ENCODE data around the gene UBALD2.
A peak's percentile ranks its signal among the peaks of the same experiment; 100 is the strongest.
"Not testable (repeated sequence)": the region's sequence is repeated elsewhere in the genome, so short reads cannot be mapped to it uniquely, and the experiment has no call there.

UBALD2 gene

DNA sequence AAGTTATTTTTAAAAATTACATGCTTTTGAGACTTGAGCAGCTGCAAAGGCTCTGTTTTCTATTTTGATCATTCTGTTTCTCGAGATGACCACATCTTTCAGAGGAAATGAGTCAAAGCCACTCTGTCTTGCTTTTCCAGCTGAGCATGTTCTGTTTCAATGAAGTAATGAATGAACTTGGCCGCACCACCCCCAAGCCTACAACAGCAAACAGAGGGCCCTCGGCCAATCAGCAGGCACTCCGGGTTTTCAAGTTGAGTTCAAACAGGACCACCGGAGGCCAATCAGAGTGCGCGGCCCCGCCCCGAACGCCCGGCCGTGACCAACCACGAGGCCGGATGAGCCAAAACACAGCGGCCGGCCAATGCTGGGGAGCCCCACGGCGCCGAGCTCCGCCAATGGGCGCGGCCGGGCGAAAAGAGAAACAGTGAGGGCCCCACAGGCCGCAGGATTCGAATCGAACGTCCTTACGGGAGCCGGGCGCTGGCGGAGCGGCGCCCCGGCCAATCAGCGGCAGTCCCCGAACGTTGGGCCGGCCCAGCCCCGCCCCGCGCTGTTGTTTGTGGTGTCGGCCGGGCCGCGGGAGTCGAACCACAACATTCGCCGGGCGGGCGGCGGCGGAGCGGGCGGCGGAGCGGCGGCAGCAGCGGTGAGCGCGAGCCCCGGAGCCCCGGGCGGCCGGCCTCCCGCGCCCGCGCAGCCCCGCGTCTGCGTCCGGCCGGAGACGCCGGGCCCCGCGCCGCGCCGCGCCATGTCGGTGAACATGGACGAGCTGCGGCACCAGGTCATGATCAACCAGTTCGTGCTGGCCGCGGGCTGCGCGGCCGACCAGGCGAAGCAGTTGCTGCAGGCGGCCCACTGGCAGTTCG is at the start of gene UBALD2:
UBALD2 (plus strand) TSS at position 594 of the 869 bp plus-strand sequence; CDS start at position 752, 158 bp downstream.
- ATAC-seq: peak; percentile 87
- peak; percentile 99 for DNase-seq

DNA sequence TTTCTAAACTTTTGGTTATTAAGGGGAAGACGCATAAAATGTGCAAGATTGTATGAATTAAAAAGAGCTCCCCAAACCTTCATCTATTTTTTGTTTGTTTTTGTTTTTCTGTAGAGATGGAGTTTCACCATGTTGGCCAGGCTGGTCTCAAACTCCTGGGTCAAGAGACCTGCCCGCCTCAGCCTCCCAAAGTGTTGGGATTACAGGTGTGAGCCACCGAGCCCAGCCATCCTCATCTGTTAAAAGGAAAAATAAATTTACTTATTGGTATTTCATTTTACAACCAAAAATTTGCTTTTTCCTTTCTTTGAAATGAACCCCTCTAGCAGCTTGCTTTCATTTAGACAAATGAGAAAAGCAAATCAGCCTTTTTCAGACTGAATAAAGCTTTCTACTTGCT is 48.1 kb upstream of the UBALD2 start:
- DNase-seq (no peak), ATAC-seq (no peak)

GRCh38 chr17:76219670-76220383 is 45.3 kb upstream of the UBALD2 start:
- DNase-seq: no peak
- no peak for ATAC-seq

- ATAC-seq (no peak), DNase-seq (no peak)
These were observed 41.3 kb upstream of the UBALD2 start for GRCh38 chr17:76223802-76224201.

GRCh38 chr17:76225373-76226086 is 39.6 kb upstream of the UBALD2 start:
- not testable (repeated sequence) for ATAC-seq

DNA sequence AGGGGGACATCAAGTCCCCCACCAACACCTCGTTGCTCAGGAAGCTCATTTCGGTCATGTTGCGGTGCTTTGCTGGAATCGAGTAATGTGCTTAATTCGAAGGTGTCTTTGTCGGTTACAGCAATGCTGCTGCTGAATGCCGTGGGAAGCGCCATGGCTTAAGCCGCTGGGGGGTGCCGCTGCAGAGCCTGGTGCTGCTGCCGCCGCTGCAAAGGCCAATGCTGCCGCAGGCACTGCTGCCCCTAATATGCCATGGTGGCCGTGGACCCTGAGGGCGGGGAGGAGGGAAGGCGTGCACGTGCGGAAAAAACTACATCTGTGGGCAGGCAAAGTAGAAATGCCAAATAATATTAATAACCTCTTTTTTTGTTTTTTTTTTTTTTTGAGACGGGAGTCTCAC is 38.4 kb upstream of the UBALD2 start:
- DNase-seq, ATAC-seq: not testable (repeated sequence)

More at GRCh38 chr17:76225373-76226086, 39.6 kb upstream of the UBALD2 start:
- not testable (repeated sequence) for DNase-seq

DNA sequence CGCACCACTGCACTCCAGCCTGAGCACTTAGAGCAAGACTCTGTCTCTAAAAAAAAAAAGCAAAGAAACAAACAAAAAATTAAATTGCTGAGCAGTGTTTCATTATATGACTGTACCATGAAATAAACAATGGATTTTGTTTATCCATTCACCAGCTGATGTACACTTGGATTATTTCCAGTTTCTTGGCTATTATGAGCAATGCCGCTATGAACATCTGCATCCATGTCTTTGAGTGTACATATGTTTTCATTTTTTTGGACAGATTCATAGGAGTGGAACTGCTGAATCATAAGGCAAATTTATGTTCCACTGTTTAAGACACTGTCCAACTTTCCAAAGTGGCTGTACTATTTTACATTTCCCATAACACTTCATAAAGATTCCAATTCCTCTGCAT is 32.8 kb upstream of the UBALD2 start:
- ATAC-seq (no peak), DNase-seq (no peak)

GRCh38 chr17:76233588-76234353 is 31.4 kb upstream of the UBALD2 start:
- DNase-seq (no peak), ATAC-seq (no peak)

- ATAC-seq (no peak), DNase-seq (no peak)
These were observed 30.8 kb upstream of the UBALD2 start for GRCh38 chr17:76234354-76234679.

DNA sequence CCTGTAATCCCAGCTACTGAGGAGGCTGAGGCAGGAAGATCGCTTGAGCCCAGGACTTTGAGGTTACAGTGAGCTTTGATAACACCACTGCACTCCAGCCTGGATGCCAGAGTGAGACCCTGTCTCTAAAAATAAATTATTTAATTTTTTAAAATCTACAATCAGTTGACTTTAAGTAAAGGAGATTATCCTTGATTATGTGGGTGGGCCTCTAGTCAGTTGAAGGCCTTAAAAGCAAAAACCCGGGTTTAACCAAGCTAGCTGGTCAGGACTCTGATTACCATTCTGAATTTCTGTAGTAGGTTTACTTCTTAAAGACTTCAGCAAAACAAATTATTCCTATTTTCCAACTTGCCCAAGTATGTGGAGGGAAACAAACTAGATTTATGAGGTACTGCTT is 29.3 kb upstream of the UBALD2 start:
- DNase-seq (no peak), ATAC-seq (no peak)

- ATAC-seq: no peak
- DNase-seq: no peak
These were observed 28.5 kb upstream of the UBALD2 start for GRCh38 chr17:76236603-76237002.

GRCh38 chr17:76237859-76238313 is 27.3 kb upstream of the UBALD2 start:
- ATAC-seq: no peak

DNA sequence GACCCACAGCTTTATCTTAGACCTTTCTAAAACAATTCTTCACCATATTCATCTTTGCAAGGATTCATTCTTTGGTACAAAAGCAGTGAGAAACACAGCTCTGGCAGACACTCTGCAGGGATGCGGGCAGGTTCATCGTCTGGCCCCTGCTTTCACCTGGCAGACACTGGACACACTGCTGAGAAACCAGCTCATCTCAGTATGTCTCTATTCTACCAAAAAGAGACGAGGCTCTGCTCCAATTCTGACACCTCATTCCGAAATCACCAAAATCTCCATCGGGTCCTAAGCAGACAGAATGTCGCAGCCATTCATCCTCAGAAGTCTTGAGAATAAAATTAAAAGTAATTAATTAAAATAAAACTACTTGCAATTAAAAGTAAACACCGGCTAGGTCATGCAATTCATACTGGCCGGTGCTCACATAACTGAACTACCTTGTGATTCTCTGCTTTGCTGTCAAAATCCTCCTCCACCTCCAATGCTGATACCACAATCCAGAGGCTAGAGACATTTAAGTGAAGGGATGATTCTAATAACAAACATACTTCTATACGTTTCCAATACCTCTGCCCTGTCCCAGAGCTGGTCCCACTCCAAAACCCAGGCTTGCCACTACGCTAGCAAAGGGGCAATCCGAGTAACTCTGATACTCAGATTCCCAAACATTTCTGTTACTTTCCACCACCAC is 26.2 kb upstream of the UBALD2 start:
- DNase-seq: no peak
- no peak for ATAC-seq

More at GRCh38 chr17:76237859-76238313, 27.3 kb upstream of the UBALD2 start:
- no peak for DNase-seq

DNA sequence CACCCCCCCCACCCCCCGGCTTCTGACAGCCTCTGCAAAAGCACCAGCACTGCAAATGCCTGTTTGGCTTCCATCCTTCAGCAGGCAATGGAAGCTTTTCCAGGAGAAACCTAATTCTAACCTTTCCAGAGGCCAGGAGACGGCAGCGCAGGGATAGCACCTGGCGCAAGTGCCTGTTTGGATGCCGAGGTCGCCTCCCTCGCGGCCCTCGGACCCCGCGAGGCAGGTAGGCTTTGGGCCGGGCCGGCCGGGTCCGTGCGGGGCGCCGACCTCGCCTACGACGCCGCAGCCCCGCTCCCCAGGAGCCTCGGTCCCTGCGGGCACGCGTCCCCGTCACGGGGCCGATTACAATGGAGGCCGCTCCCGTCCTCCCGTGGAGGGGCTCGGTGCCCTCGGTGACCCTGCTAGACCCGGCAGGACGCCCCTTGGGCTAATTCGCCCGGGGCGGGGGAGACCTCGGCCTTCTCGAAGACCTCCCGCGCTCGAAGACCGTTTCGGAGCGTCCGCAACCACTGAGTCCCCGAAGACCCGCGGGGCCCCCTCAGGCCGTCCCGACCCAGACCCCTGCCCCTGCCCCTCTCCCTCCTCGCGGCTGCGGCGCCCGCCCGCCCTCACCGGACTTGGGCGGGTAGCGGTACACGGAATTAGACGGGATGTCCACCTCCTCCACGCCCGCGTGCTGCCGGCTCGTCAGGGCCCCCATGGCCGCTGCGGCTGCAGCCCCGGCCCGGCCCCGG is 25.4 kb upstream of the UBALD2 start:
- ATAC-seq: no peak
- peak; percentile 25 for DNase-seq

DNA sequence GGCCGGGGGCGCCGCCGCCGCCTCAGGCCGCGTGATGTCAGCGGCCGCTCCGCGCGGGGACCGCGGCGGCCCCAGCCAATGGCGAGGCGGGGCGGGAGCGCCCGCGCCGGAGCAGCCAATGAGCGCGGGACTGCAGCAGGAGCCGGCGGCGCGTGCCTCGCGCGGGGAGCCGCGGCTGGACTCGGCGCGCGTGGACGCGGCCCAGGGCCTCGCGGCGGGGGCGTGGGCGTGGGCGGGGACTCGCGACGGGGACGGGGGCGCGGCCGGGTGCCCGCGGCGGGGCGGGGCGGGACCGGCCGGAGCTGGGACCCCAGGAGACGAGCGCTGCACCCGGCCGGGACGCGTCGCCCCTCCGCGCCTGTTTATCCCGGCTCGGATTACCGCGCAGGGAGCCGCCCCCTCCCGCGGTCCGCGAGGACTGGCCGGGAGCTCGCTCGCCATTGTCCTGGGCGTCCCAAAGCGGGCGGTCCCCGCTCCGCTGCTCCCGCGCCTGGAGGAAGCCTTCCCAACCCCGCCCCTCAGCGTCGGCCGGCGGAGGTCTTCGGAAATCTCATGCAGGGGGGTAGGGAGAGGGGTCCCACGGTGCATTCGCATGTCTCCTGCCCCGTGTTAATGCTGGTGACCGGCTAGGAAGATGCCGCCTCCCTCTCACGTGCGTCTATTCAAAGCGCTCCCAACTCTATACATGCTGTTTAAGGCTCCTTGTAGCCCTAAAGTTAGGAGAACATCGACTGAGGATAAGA is 24.5 kb upstream of the UBALD2 start, which contains the start of gene RNF157:
RNF157 (minus strand) TSS at position 33 of the 743 bp plus-strand sequence. CDS start 253 bp downstream, outside the sequence.
- ATAC-seq (peak; percentile 92), DNase-seq (peak; percentile 64)

DNA sequence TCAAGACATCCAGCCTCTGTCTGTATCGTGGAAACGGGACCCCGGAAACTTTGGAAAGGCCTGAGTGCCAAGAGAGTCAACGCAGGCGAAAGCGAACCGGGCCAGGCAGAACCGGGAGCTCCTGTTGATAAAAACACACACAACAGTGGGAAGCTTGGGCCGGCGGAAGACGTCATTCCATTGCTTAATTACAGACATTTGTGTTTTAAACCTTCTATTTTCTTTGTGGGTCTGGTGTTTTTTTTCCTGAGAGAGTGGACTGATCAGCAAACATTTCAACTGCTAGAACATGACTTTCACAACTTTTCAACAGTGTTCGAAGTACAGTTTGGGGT is 24.0 kb upstream of the UBALD2 start:
- ATAC-seq (no peak), DNase-seq (no peak)

GRCh38 chr17:76241691-76242255 is 23.4 kb upstream of the UBALD2 start:
- DNase-seq (no peak), ATAC-seq (no peak)

GRCh38 chr17:76243826-76244679 is 21.1 kb upstream of the UBALD2 start:
- ATAC-seq: no peak
- DNase-seq: peak; percentile 27
